HCT116 (cell line): Measurements from ENCODE around the gene ACTRT2. TPM values are rescaled to one million over a fixed set of nuclear protein-coding genes. Genes with fewer than 3 reads are reported as not detected.

Experiments used
- ATAC-seq: fragments of 200-7000 bp; cut with Tn5 transposase; 2 replicates; pipeline ENCODE4 v1.9.1; 2020; ENCODE audit warnings: mild to moderate bottlenecking, moderate library complexity
- BruUV-seq: library from RNA; stranded (reverse); fragments of 400-500 nt; replicated peaks from 2 replicates; lab custom pipeline; 2021; lab: Mats Ljungman, UMichigan
- CTCF ChIA-PET: fragments of 300-600 bp; sonication (Branson Sonifier 250); formaldehyde crosslinking; loops from one replicate; lab custom pipeline; 2021; ENCODE audit warnings: antibody characterized with exemption; lab: Charles Lee
- POLR2A ChIA-PET: fragments of 300-600, 350-600 bp; sonication (Branson Sonifier 250); formaldehyde crosslinking; loops from one replicate; lab custom pipeline; 2021; ENCODE audit warnings: antibody characterized with exemption; lab: Charles Lee
- RAD21 ChIA-PET, 2 experiments: fragments of 300-600 bp; sonication (Branson Sonifier 250); formaldehyde crosslinking; loops; one replicate each; lab custom pipeline; 2023; ENCODE audit warnings: low total read pairs in 2 of 2; ENCODE audit not compliant: uncharacterized antibody in 2 of 2, unreplicated experiment in 2 of 2, low non-redundant PET in 1 of 2; lab: Charles Lee
- DNase-seq: peaks from one replicate; pipeline ENCODE4 v3.0.0-alpha.2; 2010; ENCODE audit warnings: low read depth, low spot score
- H2AFZ ChIP-seq: fragments of 200-600 bp; shearing (Covaris generic), sonication (generic); 2 replicates; pipeline ENCODE4 v1.6.1; 2017; ENCODE audit warnings: low read depth, mixed run types, mixed read lengths, antibody characterized with exemption, low read length; ENCODE audit not compliant: poor library complexity, severe bottlenecking
- H3K27ac ChIP-seq: 2 replicates; pipeline ENCODE4 v1.5.1; 2012; ENCODE audit warnings: low read depth, low read length
- H3K27me3 ChIP-seq: fragments of 200-600 bp; sonication (generic); 2 replicates; pipeline ENCODE4 v1.6.1; 2016; ENCODE audit warnings: mixed run types, low read length, mixed read lengths; ENCODE audit not compliant: insufficient read depth
- H3K36me3 ChIP-seq, 2 experiments: fragments of 200-500 bp in 1 of 2; fragments of 200-600 bp in 1 of 2; sonication (Bioruptor generic) in 1 of 2; sonication (generic) in 1 of 2; 2 replicates each; pipeline versions ENCODE4 v1.5.1 to v1.6.1; 2014 to 2016; ENCODE audit warnings: low read length in 2 of 2, inconsistent platforms in 1 of 2, mixed read lengths in 1 of 2, mixed run types in 1 of 2; ENCODE audit not compliant: insufficient read depth in 2 of 2, control insufficient read depth in 1 of 2
- H3K4me1 ChIP-seq, 2 experiments: fragments of 200-600 bp in 1 of 2; sonication (generic) in 1 of 2; 2 replicates each; pipeline versions ENCODE4 v1.5.1 to v1.6.1; 2012 to 2017; ENCODE audit warnings: low read length in 2 of 2, inconsistent platforms in 1 of 2, mild to moderate bottlenecking in 1 of 2, mixed read lengths in 1 of 2, mixed run types in 1 of 2, moderate library complexity in 1 of 2; ENCODE audit not compliant: insufficient read depth in 2 of 2, control insufficient read depth in 1 of 2
- H3K4me2 ChIP-seq: fragments of 200-600 bp; sonication (generic); 2 replicates; pipeline ENCODE4 v1.6.1; 2017; ENCODE audit warnings: mixed run types, low read length, mixed read lengths
- H3K4me3 ChIP-seq, 2 experiments: fragments of 200-600 bp in 1 of 2; sonication (generic) in 1 of 2; replicated peaks in 1 of 2; 2 replicates each; pipeline ENCODE4 v1.5.1; 2011 to 2016; ENCODE audit warnings: low read length in 2 of 2, control low read depth in 1 of 2, low read depth in 1 of 2, mild to moderate bottlenecking in 1 of 2, mixed read lengths in 1 of 2, mixed run types in 1 of 2
- H3K79me2 ChIP-seq: fragments of 200-600 bp; sonication (generic); 2 replicates; pipeline ENCODE4 v1.6.1; 2017; ENCODE audit warnings: mild to moderate bottlenecking, mixed run types, low read length, moderate library complexity, mixed read lengths; ENCODE audit not compliant: insufficient read depth
- H3K9ac ChIP-seq: fragments of 200-600 bp; sonication (generic); 2 replicates; pipeline ENCODE4 v1.6.1; 2016; ENCODE audit warnings: low read length, mixed read lengths
- H3K9me2 ChIP-seq: fragments of 200-600 bp; sonication (generic), shearing (Covaris generic); 2 replicates; pipeline ENCODE4 v1.6.1; 2017; ENCODE audit warnings: mixed run types, mild to moderate bottlenecking, moderate library complexity; ENCODE audit not compliant: insufficient read depth
- H3K9me3 ChIP-seq, 2 experiments: fragments of 200-500 bp in 1 of 2; fragments of 200-600 bp in 1 of 2; sonication (Bioruptor generic) in 1 of 2; sonication (generic) in 1 of 2; 2 replicates each; pipeline ENCODE4 v1.6.1; 2014 to 2017; ENCODE audit warnings: low read length in 2 of 2, mixed read lengths in 2 of 2, inconsistent platforms in 1 of 2, low read depth in 1 of 2, mild to moderate bottlenecking in 1 of 2, mixed run types in 1 of 2, moderate library complexity in 1 of 2; ENCODE audit not compliant: control insufficient read depth in 1 of 2, insufficient read depth in 1 of 2
- H4K20me1 ChIP-seq: fragments of 200-600 bp; sonication (generic), shearing (Covaris generic); 2 replicates; pipeline ENCODE4 v1.6.1; 2017; ENCODE audit warnings: mixed run types, mild to moderate bottlenecking, moderate library complexity; ENCODE audit not compliant: insufficient read depth
- CBX3 ChIP-seq: IDR thresholded peaks from 2 replicates; pipeline ENCODE4 v1.6.1; 2012; ENCODE audit warnings: low read depth
- EGR1 ChIP-seq: IDR thresholded peaks from 2 replicates; pipeline ENCODE4 v1.6.1; 2012; ENCODE audit warnings: low read depth
- EZH2 ChIP-seq: fragments of 200-600 bp; sonication (generic); IDR thresholded peaks from 2 replicates; pipeline ENCODE4 v1.6.1; 2017; ENCODE audit warnings: antibody characterized with exemption, mixed run types
- EZH2phosphoT487 ChIP-seq: fragments of 200-600 bp; IDR thresholded peaks from 2 replicates; pipeline ENCODE4 v1.6.1; 2018; ENCODE audit warnings: antibody characterized with exemption, borderline replicate concordance
- FOSL1 ChIP-seq: IDR thresholded peaks from 2 replicates; pipeline ENCODE4 v1.6.1; 2012; ENCODE audit warnings: low read depth
- POLR2A ChIP-seq: IDR thresholded peaks from 2 replicates; pipeline ENCODE4 v1.7.0; 2011; ENCODE audit warnings: borderline replicate concordance; ENCODE audit not compliant: insufficient read depth, insufficient read length; ENCODE audit errors: extremely low read depth
- SIN3A ChIP-seq: IDR thresholded peaks from 2 replicates; pipeline ENCODE4 v1.6.1; 2012; ENCODE audit warnings: low read depth
- SRF ChIP-seq: IDR thresholded peaks from 2 replicates; pipeline ENCODE4 v1.6.1; 2012; ENCODE audit warnings: low read depth
- TCF7L2 ChIP-seq: IDR thresholded peaks from 2 replicates; pipeline ENCODE4 v1.7.0; 2011; ENCODE audit warnings: borderline replicate concordance, inconsistent platforms; ENCODE audit not compliant: insufficient read depth, insufficient read length; ENCODE audit errors: extremely low read depth
- YY1 ChIP-seq: IDR thresholded peaks from 2 replicates; pipeline ENCODE4 v1.6.1; 2011; ENCODE audit warnings: low read length, low read depth, moderate library complexity, mild to moderate bottlenecking; ENCODE audit not compliant: insufficient replicate concordance; ENCODE audit errors: extremely low read depth
- ZFX ChIP-seq: fragments of 450-650 bp; IDR thresholded peaks from 2 replicates; pipeline ENCODE4 v1.6.1; 2017
- ZNF274 ChIP-seq: fragments of 200-500 bp; sonication (Bioruptor generic); IDR thresholded peaks from 2 replicates; pipeline ENCODE4 v1.6.1; 2014; ENCODE audit warnings: mild to moderate bottlenecking, low read depth, low read length, inconsistent platforms
- intact Hi-C: fragments of 100-400 bp; cut with micrococcal nuclease; formaldehyde crosslinking; loops from 2 replicates; pipeline ENCODE4 v1.10.0; 2022
- total RNA-seq: library from RNA; stranded (reverse); gene quantifications from one replicate; pipeline ENCODE4 v1.2.1, GENCODE V29; 2021; ENCODE audit not compliant: unreplicated experiment
- TF ChIP-seq, protein P1 (sequence below): IDR thresholded peaks from 2 replicates; pipeline ENCODE4 v1.6.1; 2012; ENCODE audit warnings: low read depth
- TF ChIP-seq, protein P2 (sequence below): IDR thresholded peaks from 2 replicates; pipeline ENCODE4 v1.6.1; 2012
- TF ChIP-seq, protein P3 (sequence below), 3 experiments: fragments of 200-600 bp in 1 of 3; sonication (generic) in 1 of 3; IDR thresholded peaks in 2 of 3; conservative IDR thresholded peaks in 1 of 3; 2 replicates each; pipeline ENCODE4 v1.5.1; 2012 to 2017; ENCODE audit warnings: low read depth in 2 of 3, low read length in 2 of 3, antibody characterized with exemption in 1 of 3, borderline replicate concordance in 1 of 3, control low read depth in 1 of 3, mild to moderate bottlenecking in 1 of 3, mixed read lengths in 1 of 3, mixed run types in 1 of 3, moderate library complexity in 1 of 3; ENCODE audit not compliant: insufficient read depth in 1 of 3
- TF ChIP-seq, protein P4 (sequence below): IDR thresholded peaks from 2 replicates; pipeline ENCODE4 v1.6.1; 2012

The ACTRT2 gene
- total RNA-seq, 1 experiment from 2014 or later, result not detected

DNA sequence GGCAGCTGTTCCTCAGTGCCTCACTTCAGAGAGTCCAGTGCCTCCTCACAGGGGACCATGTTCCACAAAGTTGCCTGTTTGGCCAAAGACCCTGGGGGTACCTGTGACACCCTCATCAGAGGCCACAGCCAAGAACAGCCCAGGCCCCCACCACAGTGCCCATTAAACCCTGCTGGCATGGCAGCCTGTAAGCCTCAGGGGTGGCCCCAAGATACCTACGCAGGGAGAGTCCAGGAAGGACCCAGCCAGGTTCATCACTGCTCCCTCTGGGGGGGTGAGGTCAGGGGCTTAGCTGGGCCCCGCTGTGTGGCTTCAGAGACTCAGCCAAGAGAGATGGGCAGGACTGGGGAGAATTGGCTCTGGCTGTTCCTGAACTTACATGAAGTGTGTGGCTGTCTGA, 28.6 kb downstream of the ACTRT2 start:
- no peaks in the 10 kb centered on the region for H4K20me1 ChIP-seq
- no peak overlapping the region for H3K4me3 ChIP-seq
- ChIA-PET POLR2A (no interaction called here), CTCF (no interaction called here), RAD21 (no interaction called here)
- no peaks in the 10 kb centered on the region for H3K9me2 ChIP-seq
- peaks cover 25% of the 10 kb centered on the region for H3K27me3 ChIP-seq
- H3K9ac ChIP-seq, result no peak overlapping the region
- intact Hi-C loops, result no loop called here
- ATAC-seq (no peak), DNase-seq (no peak)
- no peak overlapping the region for H3K27ac ChIP-seq
- no TSS peak for BruUV-seq
- TF ChIP-seq, protein P1, sequence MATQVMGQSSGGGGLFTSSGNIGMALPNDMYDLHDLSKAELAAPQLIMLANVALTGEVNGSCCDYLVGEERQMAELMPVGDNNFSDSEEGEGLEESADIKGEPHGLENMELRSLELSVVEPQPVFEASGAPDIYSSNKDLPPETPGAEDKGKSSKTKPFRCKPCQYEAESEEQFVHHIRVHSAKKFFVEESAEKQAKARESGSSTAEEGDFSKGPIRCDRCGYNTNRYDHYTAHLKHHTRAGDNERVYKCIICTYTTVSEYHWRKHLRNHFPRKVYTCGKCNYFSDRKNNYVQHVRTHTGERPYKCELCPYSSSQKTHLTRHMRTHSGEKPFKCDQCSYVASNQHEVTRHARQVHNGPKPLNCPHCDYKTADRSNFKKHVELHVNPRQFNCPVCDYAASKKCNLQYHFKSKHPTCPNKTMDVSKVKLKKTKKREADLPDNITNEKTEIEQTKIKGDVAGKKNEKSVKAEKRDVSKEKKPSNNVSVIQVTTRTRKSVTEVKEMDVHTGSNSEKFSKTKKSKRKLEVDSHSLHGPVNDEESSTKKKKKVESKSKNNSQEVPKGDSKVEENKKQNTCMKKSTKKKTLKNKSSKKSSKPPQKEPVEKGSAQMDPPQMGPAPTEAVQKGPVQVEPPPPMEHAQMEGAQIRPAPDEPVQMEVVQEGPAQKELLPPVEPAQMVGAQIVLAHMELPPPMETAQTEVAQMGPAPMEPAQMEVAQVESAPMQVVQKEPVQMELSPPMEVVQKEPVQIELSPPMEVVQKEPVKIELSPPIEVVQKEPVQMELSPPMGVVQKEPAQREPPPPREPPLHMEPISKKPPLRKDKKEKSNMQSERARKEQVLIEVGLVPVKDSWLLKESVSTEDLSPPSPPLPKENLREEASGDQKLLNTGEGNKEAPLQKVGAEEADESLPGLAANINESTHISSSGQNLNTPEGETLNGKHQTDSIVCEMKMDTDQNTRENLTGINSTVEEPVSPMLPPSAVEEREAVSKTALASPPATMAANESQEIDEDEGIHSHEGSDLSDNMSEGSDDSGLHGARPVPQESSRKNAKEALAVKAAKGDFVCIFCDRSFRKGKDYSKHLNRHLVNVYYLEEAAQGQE, result no peak
- no peak for TF ChIP-seq EZH2
- no peak for TF ChIP-seq FOSL1
- no peak for TF ChIP-seq SIN3A
- TF ChIP-seq, protein P2, sequence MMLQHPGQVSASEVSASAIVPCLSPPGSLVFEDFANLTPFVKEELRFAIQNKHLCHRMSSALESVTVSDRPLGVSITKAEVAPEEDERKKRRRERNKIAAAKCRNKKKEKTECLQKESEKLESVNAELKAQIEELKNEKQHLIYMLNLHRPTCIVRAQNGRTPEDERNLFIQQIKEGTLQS, result no peak
- no peak for TF ChIP-seq ZNF274
- TF ChIP-seq, protein P3, sequence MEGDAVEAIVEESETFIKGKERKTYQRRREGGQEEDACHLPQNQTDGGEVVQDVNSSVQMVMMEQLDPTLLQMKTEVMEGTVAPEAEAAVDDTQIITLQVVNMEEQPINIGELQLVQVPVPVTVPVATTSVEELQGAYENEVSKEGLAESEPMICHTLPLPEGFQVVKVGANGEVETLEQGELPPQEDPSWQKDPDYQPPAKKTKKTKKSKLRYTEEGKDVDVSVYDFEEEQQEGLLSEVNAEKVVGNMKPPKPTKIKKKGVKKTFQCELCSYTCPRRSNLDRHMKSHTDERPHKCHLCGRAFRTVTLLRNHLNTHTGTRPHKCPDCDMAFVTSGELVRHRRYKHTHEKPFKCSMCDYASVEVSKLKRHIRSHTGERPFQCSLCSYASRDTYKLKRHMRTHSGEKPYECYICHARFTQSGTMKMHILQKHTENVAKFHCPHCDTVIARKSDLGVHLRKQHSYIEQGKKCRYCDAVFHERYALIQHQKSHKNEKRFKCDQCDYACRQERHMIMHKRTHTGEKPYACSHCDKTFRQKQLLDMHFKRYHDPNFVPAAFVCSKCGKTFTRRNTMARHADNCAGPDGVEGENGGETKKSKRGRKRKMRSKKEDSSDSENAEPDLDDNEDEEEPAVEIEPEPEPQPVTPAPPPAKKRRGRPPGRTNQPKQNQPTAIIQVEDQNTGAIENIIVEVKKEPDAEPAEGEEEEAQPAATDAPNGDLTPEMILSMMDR (IDR thresholded peaks at IDR 0.05 in 2 of 3, conservative IDR thresholded peaks at IDR 0.05 in 1 of 3; ENCODE audit: borderline replicate concordance in 1 of 3, insufficient read depth in 1 of 3, low read depth in 2 of 3, low read length in 2 of 3), result no peak
- TF ChIP-seq, protein P4, sequence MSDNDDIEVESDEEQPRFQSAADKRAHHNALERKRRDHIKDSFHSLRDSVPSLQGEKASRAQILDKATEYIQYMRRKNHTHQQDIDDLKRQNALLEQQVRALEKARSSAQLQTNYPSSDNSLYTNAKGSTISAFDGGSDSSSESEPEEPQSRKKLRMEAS, result no peak
- no peak for TF ChIP-seq POLR2A
- no peak for TF ChIP-seq EGR1
- no peak for TF ChIP-seq ZFX
- no peak for TF ChIP-seq YY1
- TF ChIP-seq EZH2phosphoT487, result no peak
- no peak for TF ChIP-seq SRF
- TF ChIP-seq CBX3, result no peak
- no peak for TF ChIP-seq TCF7L2
- H3K36me3 ChIP-seq, result no peaks in the 10 kb centered on the region
- no peak overlapping the region for H3K4me2 ChIP-seq
- no peaks in the 10 kb centered on the region for H3K4me1 ChIP-seq
- H3K79me2 ChIP-seq, result no peaks in the 10 kb centered on the region
- no peak overlapping the region for H2AFZ ChIP-seq
- no peaks in the 10 kb centered on the region for H3K9me3 ChIP-seq
